MM.1S (cell line): ENCODE measurements around the gene BNC1.

Experiments
- EZH2 ChIP-seq: fragments of 300-600 bp; sonication (generic); optimal IDR thresholded peaks from 2 replicates; pipeline ENCODE3; 2017; ENCODE audit warnings: low read depth, mild to moderate bottlenecking, antibody characterized with exemption, low read length, mixed read lengths
- EZH2phosphoT487 ChIP-seq: fragments of 300-600 bp; sonication (generic); IDR thresholded peaks from 2 replicates; pipeline ENCODE4 v1.6.1; 2018; ENCODE audit warnings: antibody characterized with exemption, low read length
- TF ChIP-seq, protein P1 (sequence below): fragments of 300-600 bp; sonication (generic); IDR thresholded peaks from 2 replicates; pipeline ENCODE4 v1.5.1; 2016; ENCODE audit warnings: antibody characterized with exemption, low read length, mixed read lengths

DNA sequence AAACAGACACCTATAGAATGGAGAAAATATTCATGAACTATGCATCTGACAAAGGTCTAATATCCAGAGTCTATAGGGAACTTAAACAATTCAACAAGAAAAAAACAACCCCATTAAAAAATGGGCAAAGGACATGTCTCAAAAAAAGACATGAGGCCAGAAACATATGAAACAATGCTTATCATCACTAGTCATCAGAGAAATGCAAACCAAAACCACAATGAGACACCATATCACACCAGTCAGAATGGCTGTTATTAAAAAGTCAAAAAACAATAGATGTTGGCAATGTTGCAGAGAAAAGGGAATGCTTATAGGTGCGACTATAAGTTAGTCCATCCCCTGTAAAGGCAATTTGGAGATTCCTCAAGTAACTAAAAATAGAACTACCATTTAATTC is 65.4 kb downstream of the BNC1 start:
- TF ChIP-seq, protein P1, sequence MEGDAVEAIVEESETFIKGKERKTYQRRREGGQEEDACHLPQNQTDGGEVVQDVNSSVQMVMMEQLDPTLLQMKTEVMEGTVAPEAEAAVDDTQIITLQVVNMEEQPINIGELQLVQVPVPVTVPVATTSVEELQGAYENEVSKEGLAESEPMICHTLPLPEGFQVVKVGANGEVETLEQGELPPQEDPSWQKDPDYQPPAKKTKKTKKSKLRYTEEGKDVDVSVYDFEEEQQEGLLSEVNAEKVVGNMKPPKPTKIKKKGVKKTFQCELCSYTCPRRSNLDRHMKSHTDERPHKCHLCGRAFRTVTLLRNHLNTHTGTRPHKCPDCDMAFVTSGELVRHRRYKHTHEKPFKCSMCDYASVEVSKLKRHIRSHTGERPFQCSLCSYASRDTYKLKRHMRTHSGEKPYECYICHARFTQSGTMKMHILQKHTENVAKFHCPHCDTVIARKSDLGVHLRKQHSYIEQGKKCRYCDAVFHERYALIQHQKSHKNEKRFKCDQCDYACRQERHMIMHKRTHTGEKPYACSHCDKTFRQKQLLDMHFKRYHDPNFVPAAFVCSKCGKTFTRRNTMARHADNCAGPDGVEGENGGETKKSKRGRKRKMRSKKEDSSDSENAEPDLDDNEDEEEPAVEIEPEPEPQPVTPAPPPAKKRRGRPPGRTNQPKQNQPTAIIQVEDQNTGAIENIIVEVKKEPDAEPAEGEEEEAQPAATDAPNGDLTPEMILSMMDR = no peak
- no peak for TF ChIP-seq EZH2
- TF ChIP-seq EZH2phosphoT487 = no peak
